ENCODE measurements around the gene AKIRIN1. TPM values are rescaled to one million over a fixed set of nuclear protein-coding genes. Genes with fewer than 3 reads are reported as not detected.

The AKIRIN1 gene
- total RNA-seq (2014; rRNA removed; shearing (Covaris generic)): 36.5 and 44.9 TPM in 2 replicates

GRCh38 chr1:38990738-38991637, at the start of gene AKIRIN1:
TSS of gene AKIRIN1 (plus strand) at chr1:38991276. CDS start at chr1:38991381, 105 bp downstream.

GRCh38 chr1:38941527-38942019, 49.5 kb upstream of the AKIRIN1 start, which contains the start of gene RHBDL2:
TSS of gene RHBDL2 (minus strand) at chr1:38941830. CDS start at chr1:38919212, 22,618 bp downstream.

GRCh38 chr1:39026051-39026865, 35.2 kb downstream of the AKIRIN1 start, which contains the start of gene NDUFS5:
TSS of gene NDUFS5 (plus strand) at chr1:39026350. CDS start at chr1:39028725, 2,375 bp downstream.

Small RNA genes lying within 50 kb of the gene (small RNA-seq; reads per million reads assigned to genes)
- gene RF00019: not detected

Other genes with a start within 250 kb of the AKIRIN1 start
- gene RRAGC, start 131.5 kb upstream of the AKIRIN1 start, total RNA-seq (2014; rRNA removed; shearing (Covaris generic)): 5.2 TPM in 2 replicates
- gene MYCBP, start 117.9 kb upstream of the AKIRIN1 start, total RNA-seq (2014; rRNA removed; shearing (Covaris generic)): 11.1 and 15.2 TPM in 2 replicates
- gene GJA9, start 109.7 kb upstream of the AKIRIN1 start, total RNA-seq (2014; rRNA removed; shearing (Covaris generic)): not detected in 2 replicates
- gene RHBDL2, start 49.4 kb upstream of the AKIRIN1 start, total RNA-seq (2014; rRNA removed; shearing (Covaris generic)): 0.42 and 0.87 TPM in 2 replicates
- 641 and 700 TPM in 2 replicates for gene NDUFS5, start 35.1 kb downstream of the AKIRIN1 start, total RNA-seq (2014; rRNA removed; shearing (Covaris generic))
- gene MACF1, start 213.4 kb downstream of the AKIRIN1 start, total RNA-seq (2014; rRNA removed; shearing (Covaris generic)): 170 and 189 TPM in 2 replicates

Measured in A375 (cell line).